AG10803 (cell line): ENCODE data around the gene WWOX.
A peak's percentile ranks its signal among the peaks of the same experiment; 100 is the strongest.

Experiments
- DNase-seq: peaks from one replicate; pipeline ENCODE4 v3.0.0; 2010; ENCODE audit warnings: low read depth
- H3K4me3 ChIP-seq: 2 replicates; pipeline ENCODE4 v1.5.1; 2011; ENCODE audit warnings: mild to moderate bottlenecking, low read length, control low read depth
- CTCF ChIP-seq: conservative IDR thresholded peaks from 2 replicates; pipeline ENCODE4 v1.5.1; 2011; ENCODE audit warnings: mild to moderate bottlenecking, low read length, control low read depth, inconsistent platforms

Gene WWOX

GRCh38 chr16:78476615-78477014 lies 377.2 kb downstream of the WWOX start:
- no peak for DNase-seq
- TF ChIP-seq CTCF: no peak
- no peak overlapping the region for H3K4me3 ChIP-seq

- no peak for DNase-seq
- H3K4me3 ChIP-seq: no peak overlapping the region
- 0 out of 2 replicates have a peak, but pooled peaks have one; percentile 12 for TF ChIP-seq CTCF
Measured at GRCh38 chr16:78478267-78478861, 378.9 kb downstream of the WWOX start.

GRCh38 chr16:78479723-78480122 lies 380.3 kb downstream of the WWOX start:
- no peak for TF ChIP-seq CTCF

GRCh38 chr16:78480588-78480987 lies 381.1 kb downstream of the WWOX start:
- DNase-seq: no peak
- TF ChIP-seq CTCF: no peak
- no peak overlapping the region for H3K4me3 ChIP-seq

More at GRCh38 chr16:78479723-78480122, 380.3 kb downstream of the WWOX start:
- no peak for DNase-seq
- H3K4me3 ChIP-seq: no peak overlapping the region

GRCh38 chr16:78483124-78483992 lies 383.9 kb downstream of the WWOX start:
- H3K4me3 ChIP-seq: no peak overlapping the region
- no peak for TF ChIP-seq CTCF
- DNase-seq: no peak

- no peak overlapping the region for H3K4me3 ChIP-seq
- TF ChIP-seq CTCF: no peak
- DNase-seq: no peak
Measured at GRCh38 chr16:78484509-78485058, 385.1 kb downstream of the WWOX start.
